Lower leg skin (tissue), 4 donors: Measurements from ENCODE around the gene ALDH3B2. TPM values are rescaled to one million over a fixed set of nuclear protein-coding genes. Genes with fewer than 3 reads are reported as not detected.
"Not testable (repeated sequence)": the region's sequence is repeated elsewhere in the genome, so short reads cannot be mapped to it uniquely, and the experiment has no call there.

Source experiments
- DNase-seq, 2 donors: peaks; one replicate each; pipeline ENCODE4 v3.0.0-alpha.2; 2019; ENCODE audit warnings: low spot score in 2 of 2
- H3K4me3 ChIP-seq: fragments of 200-600 bp; sonication (generic); 2 replicates; pipeline ENCODE4 v1.5.1; 2017; ENCODE audit warnings: mild to moderate bottlenecking, low read depth; ENCODE audit not compliant: poor library complexity, severe bottlenecking
- CTCF ChIP-seq, 3 donors: fragments of 450-650 bp; IDR thresholded peaks; one replicate each; pipeline ENCODE4 v1.5.1; 2016; ENCODE audit warnings: antibody characterized with exemption in 3 of 3, mild to moderate bottlenecking in 3 of 3, moderate library complexity in 2 of 3
- POLR2A ChIP-seq, 2 donors: fragments of 450-650 bp; IDR thresholded peaks; one replicate each; pipeline ENCODE4 v1.6.1; 2016 to 2017; ENCODE audit warnings: antibody characterized with exemption in 2 of 2, mild to moderate bottlenecking in 1 of 2, moderate library complexity in 1 of 2
- WGBS, 2 donors: methylation state at CpG; one replicate each; pipeline ENCODE4 v1.1.5; 2018; 5-methylcytosine and 5-hydroxymethylcytosine counted together
- intact Hi-C: fragments of 100-400 bp; cut with DNase I; formaldehyde crosslinking; loops from one replicate; pipeline ENCODE4 v1.15.0; 2023; ENCODE audit warnings: low total_unique reads
- total RNA-seq, 4 donors: library from RNA; depleted of rRNA; stranded (reverse); fragments of >200 nt; gene quantifications; one replicate each; pipeline ENCODE4 v1.1.0, GENCODE V29; 2016

ALDH3B2 gene
- total RNA-seq, 4 donors from 2014 or later: 127 to 221 (median 170) TPM

- WGBS, 2 donors: 39 to 57% methylated on average over 6 of the region's 6 CpGs
- H3K4me3 ChIP-seq: no peak overlapping the region
- TF ChIP-seq CTCF (IDR thresholded peaks at IDR 0.05): no peak
- no peak for TF ChIP-seq POLR2A (IDR thresholded peaks at IDR 0.05)
- DNase-seq: no peak
- intact Hi-C loops: no loop called here
Measured at GRCh38 chr11:67627441-67627811, 47.0 kb downstream of the ALDH3B2 start.

- H3K4me3 ChIP-seq: no peak overlapping the region
- intact Hi-C loops: no loop called here
- no peak for DNase-seq
- 89 to 92% methylated on average over 10 of the region's 10 CpGs for WGBS, 2 donors
- TF ChIP-seq POLR2A (IDR thresholded peaks at IDR 0.05) (no peak), CTCF (IDR thresholded peaks at IDR 0.05) (no peak)
Measured at GRCh38 chr11:67626970-67627369, 47.5 kb downstream of the ALDH3B2 start.

GRCh38 chr11:67626131-67626833 lies 48.1 kb downstream of the ALDH3B2 start:
- DNase-seq, H3K4me3 ChIP-seq, intact Hi-C loops: not testable (repeated sequence)
- WGBS, 2 donors: 86 to 89% methylated on average over 10 of the region's 10 CpGs

- H3K4me3 ChIP-seq, DNase-seq, intact Hi-C loops: not testable (repeated sequence)
- WGBS, 2 donors: 90 to 100% methylated on average over 1 of the region's 1 CpG
Measured at GRCh38 chr11:67623795-67624194, 50.6 kb downstream of the ALDH3B2 start.

GRCh38 chr11:67622905-67623304 lies 51.5 kb downstream of the ALDH3B2 start:
- H3K4me3 ChIP-seq, intact Hi-C loops, DNase-seq: not testable (repeated sequence)
- 68 to 69% methylated on average over 7 of the region's 7 CpGs for WGBS, 2 donors

GRCh38 chr11:67621928-67622327 lies 52.5 kb downstream of the ALDH3B2 start:
- 60 to 75% methylated on average over 3 of the region's 3 CpGs for WGBS, 2 donors
- intact Hi-C loops, H3K4me3 ChIP-seq, DNase-seq: not testable (repeated sequence)

GRCh38 chr11:67620621-67621020 lies 53.8 kb downstream of the ALDH3B2 start:
- intact Hi-C loops, H3K4me3 ChIP-seq: not testable (repeated sequence)
- 83 to 85% methylated on average over 13 of the region's 13 CpGs for WGBS, 2 donors
- peak in 1 of 2 donors; percentile 68 for DNase-seq

- H3K4me3 ChIP-seq, intact Hi-C loops: not testable (repeated sequence)
- DNase-seq: peak in 1 of 2 donors; percentile 75
- WGBS, 2 donors: 88 to 94% methylated on average over 33 of the region's 33 CpGs
Measured at GRCh38 chr11:67619683-67620618, 54.5 kb downstream of the ALDH3B2 start.

GRCh38 chr11:67618901-67619659 lies 55.3 kb downstream of the ALDH3B2 start:
- H3K4me3 ChIP-seq, intact Hi-C loops: not testable (repeated sequence)
- WGBS, 2 donors: 89 to 94% methylated on average over 22 to 40 of the region's 40 CpGs
- peak in 1 of 2 donors; percentile 75 for DNase-seq
